ENCODE data around the gene NKAP.

Gene NKAP

GRCh38 chrX:119880552-119881437 is 62.8 kb downstream of the NKAP start:
- TF ChIP-seq GATA2 (IDR thresholded peaks at IDR 0.05; ENCODE audit: low read depth, low read length) (no peak), GATA3 (IDR thresholded peaks at IDR 0.05; ENCODE audit: low read depth, low read length) (no peak)

GRCh38 chrX:119880076-119880475 is 63.5 kb downstream of the NKAP start:
- TF ChIP-seq GATA3 (IDR thresholded peaks at IDR 0.05; ENCODE audit: low read depth, low read length) = no peak
- TF ChIP-seq GATA2 (IDR thresholded peaks at IDR 0.05; ENCODE audit: low read depth, low read length) = no peak

DNA sequence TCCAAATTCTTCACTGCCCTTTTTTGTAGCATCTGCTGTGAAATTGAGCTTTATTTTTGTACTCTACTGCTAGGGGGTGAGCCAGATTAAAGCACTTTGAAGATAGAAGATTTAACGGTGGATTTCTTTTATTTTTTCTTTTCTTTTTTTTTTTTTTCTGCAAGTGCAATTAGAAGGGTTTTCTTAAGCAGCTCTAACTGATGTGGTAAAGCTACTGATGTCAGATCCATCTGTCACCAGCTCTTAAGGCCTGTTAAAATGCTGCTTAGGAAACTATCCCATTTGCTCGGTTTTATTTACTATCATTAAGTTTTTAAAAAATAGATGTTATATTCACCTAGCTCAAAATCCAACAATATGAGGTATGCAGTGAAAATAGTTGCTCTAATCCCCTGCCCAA is 64.8 kb downstream of the NKAP start:
- TF ChIP-seq GATA2 (IDR thresholded peaks at IDR 0.05; ENCODE audit: low read depth, low read length) (no peak), GATA3 (IDR thresholded peaks at IDR 0.05; ENCODE audit: low read depth, low read length) (no peak)

- TF ChIP-seq GATA2 (IDR thresholded peaks at IDR 0.05; ENCODE audit: low read depth, low read length) (no peak), GATA3 (IDR thresholded peaks at IDR 0.05; ENCODE audit: low read depth, low read length) (no peak)
These were observed 71.8 kb downstream of the NKAP start, which contains the start of the genes NDUFA1 and RNF113A for GRCh38 chrX:119871599-119872395. NDUFA1 (plus strand) TSS chrX:119871832; CDS start chrX:119871912, 80 bp downstream. RNF113A (minus strand) TSS chrX:119871733; CDS start chrX:119871613, 120 bp downstream.

DNA sequence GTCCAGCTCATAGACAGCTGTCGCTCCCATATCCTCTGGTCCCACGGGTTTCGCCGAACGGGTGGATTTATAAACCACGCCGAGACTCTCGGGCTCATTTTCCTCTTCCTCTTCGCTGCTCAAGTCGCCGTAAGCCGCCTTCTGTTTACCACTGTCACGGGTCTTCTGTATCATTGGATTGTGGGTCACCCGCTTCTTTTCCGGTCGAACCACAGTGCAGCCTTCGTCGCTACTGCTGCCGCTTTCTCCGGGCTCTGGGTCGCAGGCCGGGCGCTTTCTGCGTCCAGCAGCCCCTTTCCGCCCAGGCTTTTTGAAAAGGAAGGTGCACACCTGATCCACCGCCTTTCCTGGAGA is 72.3 kb downstream of the NKAP start:
- TF ChIP-seq GATA3 (IDR thresholded peaks at IDR 0.05; ENCODE audit: low read depth, low read length) (no peak), GATA2 (IDR thresholded peaks at IDR 0.05; ENCODE audit: low read depth, low read length) (no peak)
